HG03064 (cell line): ENCODE results near the gene CIDEB.
A peak's percentile ranks its signal among the peaks of the same experiment; 100 is the strongest.
"Not testable (repeated sequence)": the region's sequence is repeated elsewhere in the genome, so short reads cannot be mapped to it uniquely, and the experiment has no call there.

ENCODE experiments used
- ATAC-seq: cut with Tn5 transposase; IDR thresholded peaks from one replicate; pipeline ENCODE4 v1.9.1; 2021; ENCODE audit warnings: low read depth; ENCODE audit not compliant: unreplicated experiment

The CIDEB gene

GRCh38 chr14:24334431-24335291 is 26.9 kb upstream of the CIDEB start, which contains the start of gene ADCY4:
TSS of gene ADCY4 (minus strand) at chr14:24335071. CDS start at chr14:24334652, 419 bp downstream.
- ATAC-seq, result no peak

- ATAC-seq, result peak; percentile 80
These were observed 24.7 kb upstream of the CIDEB start for GRCh38 chr14:24332268-24332993.

GRCh38 chr14:24331731-24332267 is 24.0 kb upstream of the CIDEB start:
- ATAC-seq, result no peak

DNA sequence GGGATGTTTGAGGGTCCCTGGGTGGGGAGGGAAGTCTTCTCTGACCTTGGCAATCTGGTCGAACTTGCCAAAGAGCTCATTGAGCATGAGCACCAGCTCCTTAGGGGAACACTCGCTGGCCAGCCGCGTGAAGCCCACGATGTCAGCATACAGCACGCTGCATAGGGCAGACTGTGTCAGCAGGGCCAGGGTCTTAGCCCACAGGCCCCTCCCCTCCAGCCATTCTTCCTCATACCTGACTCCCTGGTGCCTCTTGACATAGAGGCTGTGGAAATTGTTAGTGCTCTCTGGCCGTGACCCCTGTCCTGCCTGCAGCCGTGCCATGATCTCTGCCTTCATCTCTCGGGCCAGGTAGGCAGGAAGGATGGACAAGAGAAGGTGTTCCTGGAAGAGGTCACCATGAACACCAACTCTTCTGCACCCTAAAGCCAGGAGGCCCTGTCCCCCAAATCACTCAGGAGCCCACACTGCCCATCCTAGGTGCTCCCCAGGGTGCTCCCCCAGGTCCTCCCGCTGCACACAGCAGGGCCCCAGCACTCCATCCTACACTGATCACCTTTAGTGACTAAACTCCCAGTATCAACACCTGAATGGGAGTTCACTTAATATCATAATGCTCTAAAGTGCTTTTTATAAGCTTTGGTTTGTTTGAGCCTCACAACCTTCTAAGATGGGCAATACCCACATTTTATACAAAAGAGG is 23.3 kb upstream of the CIDEB start:
- no peak for ATAC-seq

DNA sequence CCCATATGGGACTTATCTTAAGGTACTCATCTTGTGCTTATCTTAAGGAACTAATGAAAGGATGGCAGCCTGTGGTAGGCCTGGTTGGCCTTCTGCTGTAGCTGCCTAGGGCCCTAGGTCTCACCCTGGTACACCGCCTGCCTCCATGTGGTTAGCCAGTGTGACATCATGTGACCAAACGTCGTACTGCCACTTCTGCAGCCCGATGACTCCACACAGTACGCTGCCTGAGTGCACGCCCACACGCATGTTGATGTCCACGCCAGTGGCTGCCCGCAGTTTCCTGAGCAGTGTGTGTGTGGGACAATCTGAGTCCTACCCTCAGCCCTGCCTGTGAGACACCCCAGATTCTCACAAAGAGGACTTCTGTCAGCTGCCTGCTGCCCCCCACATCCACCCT is 22.0 kb upstream of the CIDEB start:
- no peak for ATAC-seq

- ATAC-seq, result no peak
These were observed 21.4 kb upstream of the CIDEB start for GRCh38 chr14:24329073-24329663.

GRCh38 chr14:24327914-24328313 is 20.1 kb upstream of the CIDEB start:
- not testable (repeated sequence) for ATAC-seq

DNA sequence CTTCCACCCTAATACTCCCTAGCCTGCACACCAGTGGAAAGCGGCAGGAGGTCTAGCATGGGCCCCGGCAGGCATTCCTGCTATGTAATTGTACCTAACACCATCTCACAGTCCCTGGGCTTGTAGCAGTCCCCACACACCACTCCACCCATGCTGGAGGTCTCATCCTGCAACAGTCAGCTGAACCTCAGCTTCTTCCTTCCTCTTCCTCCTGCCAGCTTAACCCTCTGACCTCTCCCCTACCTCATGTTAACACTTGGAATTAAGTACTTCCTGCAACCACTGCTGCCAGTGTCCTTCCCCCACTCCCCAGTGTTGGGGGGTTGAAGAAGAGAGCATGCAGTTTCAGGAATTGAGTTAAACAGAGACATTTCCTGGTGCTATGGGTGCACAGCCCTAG is 19.5 kb upstream of the CIDEB start:
- ATAC-seq, result no peak

DNA sequence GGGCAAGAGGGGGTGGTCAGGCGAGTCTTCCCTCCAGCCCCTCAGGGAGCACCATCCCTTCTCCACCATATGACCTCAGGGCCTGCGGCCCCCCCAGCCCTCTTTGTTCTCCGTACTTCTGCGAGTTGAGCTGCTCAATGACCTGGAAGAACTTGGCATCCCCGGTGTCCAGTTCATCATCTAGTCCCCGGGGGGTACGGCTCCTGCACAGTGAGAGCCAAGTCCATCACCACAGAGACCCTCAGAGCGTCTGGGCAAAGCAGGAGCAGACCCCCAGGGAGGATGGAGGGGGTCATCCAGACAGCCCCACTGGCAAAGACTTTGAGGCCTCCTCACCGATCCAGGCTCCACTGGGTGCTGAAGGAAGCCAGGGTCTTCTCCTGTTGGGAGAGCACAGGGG is 18.2 kb upstream of the CIDEB start:
- no peak for ATAC-seq

GRCh38 chr14:24325041-24325530 is 17.3 kb upstream of the CIDEB start:
- ATAC-seq, result no peak

GRCh38 chr14:24324024-24324423 is 16.2 kb upstream of the CIDEB start:
- no peak for ATAC-seq

- ATAC-seq, result no peak
These were observed 15.6 kb upstream of the CIDEB start for GRCh38 chr14:24323341-24323740.

DNA sequence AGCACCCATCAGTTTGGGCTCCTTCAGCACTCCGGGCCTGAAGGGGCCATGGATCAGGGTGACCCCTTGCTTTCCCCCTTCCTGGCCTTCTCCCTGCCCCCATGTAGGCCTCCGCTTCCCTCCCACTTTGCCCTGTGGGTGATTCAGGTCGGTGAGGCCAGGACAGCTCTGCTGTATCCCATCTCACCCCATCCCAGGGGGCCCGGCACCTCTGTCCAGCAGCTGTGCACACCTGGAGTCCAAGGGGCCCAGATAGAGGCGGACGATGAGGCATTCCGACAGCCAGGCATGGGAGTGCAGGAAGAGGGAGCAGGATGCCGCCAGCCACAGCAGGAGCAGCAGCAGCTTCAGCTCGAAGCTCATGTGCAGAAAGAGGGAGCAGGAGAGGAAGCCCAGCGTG is 14.9 kb upstream of the CIDEB start:
- no peak for ATAC-seq

GRCh38 chr14:24321212-24321975 is 13.6 kb upstream of the CIDEB start:
- ATAC-seq, result no peak

- no peak for ATAC-seq
These were observed 9.6 kb upstream of the CIDEB start for GRCh38 chr14:24317141-24317928.

- no peak for ATAC-seq
These were observed 8.8 kb upstream of the CIDEB start for GRCh38 chr14:24316597-24316950.

GRCh38 chr14:24315807-24316596 is 8.2 kb upstream of the CIDEB start:
- no peak for ATAC-seq

- no peak for ATAC-seq
These were observed 7.5 kb upstream of the CIDEB start for GRCh38 chr14:24315243-24315806.
